HepG2 (cell line): ENCODE measurements around the gene AP4S1. TPM values are rescaled to one million over a fixed set of nuclear protein-coding genes. Genes with fewer than 3 reads are reported as not detected.

ENCODE experiments used
- CCAR2 ChIP-seq: fragments of 200-400 bp; formaldehyde crosslinking; optimal IDR thresholded peaks from 2 replicates; pipeline ENCODE3; 2018; ENCODE audit warnings: low read depth, mild to moderate bottlenecking, low read length, moderate library complexity
- FOSL1 ChIP-seq: sonication (generic); formaldehyde crosslinking; IDR thresholded peaks from 2 replicates; pipeline ENCODE4 v1.9.0; 2021; ENCODE audit warnings: missing genetic modification reagents, borderline replicate concordance
- HDAC6 ChIP-seq: fragments of 200-600 bp; sonication (generic); IDR thresholded peaks from 2 replicates; pipeline ENCODE4 v1.7.0; 2017; ENCODE audit warnings: mild to moderate bottlenecking, antibody characterized with exemption, low read length, low read depth
- MEF2D ChIP-seq: sonication (generic); formaldehyde crosslinking; IDR thresholded peaks from 2 replicates; pipeline ENCODE4 v1.5.1; 2020; ENCODE audit warnings: mild to moderate bottlenecking, missing genetic modification reagents
- MTA1 ChIP-seq: sonication (generic); formaldehyde crosslinking; IDR thresholded peaks from 2 replicates; pipeline ENCODE4 v1.4.0; 2020; ENCODE audit warnings: missing genetic modification reagents, mild to moderate bottlenecking, borderline replicate concordance
- MYNN ChIP-seq: sonication (generic); formaldehyde crosslinking; IDR thresholded peaks from 2 replicates; pipeline ENCODE4 v1.4.0; 2020; ENCODE audit warnings: mild to moderate bottlenecking, low read depth, missing genetic modification reagents
- NAIF1 ChIP-seq: sonication (generic); formaldehyde crosslinking; IDR thresholded peaks from 2 replicates; pipeline ENCODE4 v1.5.0; 2020; ENCODE audit warnings: mild to moderate bottlenecking, missing genetic modification reagents, borderline replicate concordance
- NCOR1 ChIP-seq: fragments of 200-600 bp; sonication (generic); IDR thresholded peaks from 2 replicates; pipeline ENCODE4 v1.7.0; 2017; ENCODE audit warnings: antibody characterized with exemption, low read length, borderline replicate concordance
- NFYB ChIP-seq: sonication (generic); formaldehyde crosslinking; IDR thresholded peaks from 2 replicates; pipeline ENCODE4 v1.4.0; 2020; ENCODE audit warnings: missing genetic modification reagents
- PCBP1 ChIP-seq: fragments of 200-400 bp; formaldehyde crosslinking; IDR thresholded peaks from 2 replicates; pipeline ENCODE4 v1.6.1; 2017; ENCODE audit warnings: mild to moderate bottlenecking, low read depth, low read length, borderline replicate concordance
- TOE1 ChIP-seq: sonication (generic); formaldehyde crosslinking; IDR thresholded peaks from 2 replicates; pipeline ENCODE4 v1.4.0; 2020; ENCODE audit warnings: mild to moderate bottlenecking, missing genetic modification reagents
- ZNF160 ChIP-seq: sonication (generic); formaldehyde crosslinking; IDR thresholded peaks from 2 replicates; pipeline ENCODE4 v1.8.0; 2022; ENCODE audit warnings: mild to moderate bottlenecking, inconsistent platforms, missing genetic modification reagents
- polyA plus RNA-seq, 8 experiments: library from polyadenylated mRNA; depleted of rRNA in 3 of 8; stranded (reverse) in 7 of 8; unstranded in 1 of 8; fragments of >200 nt; fragmentation: Illumina TruSeq in 4 of 8; extraction: Trizol in 4 of 8; gene quantifications; 2 replicates each; pipeline versions ENCODE4 v1.2.1 to v1.2.3, GENCODE V29; 2011 to 2016; ENCODE audit warnings: low read depth in 4 of 8, missing spikeins in 1 of 8, mixed read lengths in 1 of 8; ENCODE audit not compliant: insufficient read depth in 1 of 8
- total RNA-seq, 5 experiments: library from RNA; depleted of rRNA; stranded (reverse); fragments of >200 nt; fragmentation: Illumina TruSeq; extraction: Trizol; gene quantifications; 2 replicates each; pipeline ENCODE4 v1.2.3, GENCODE V29; 2016; ENCODE audit warnings: low read depth in 1 of 5
- TF ChIP-seq, protein P1 (sequence below): sonication (generic); formaldehyde crosslinking; IDR thresholded peaks from 2 replicates; pipeline ENCODE4 v1.4.0; 2020; ENCODE audit warnings: missing genetic modification reagents, mild to moderate bottlenecking, borderline replicate concordance
- TF ChIP-seq, protein P2 (sequence below): sonication (generic); formaldehyde crosslinking; IDR thresholded peaks from 2 replicates; pipeline ENCODE4 v1.5.0; 2020; ENCODE audit warnings: mild to moderate bottlenecking, missing genetic modification reagents
- TF ChIP-seq, protein P3 (sequence below): sonication (generic); formaldehyde crosslinking; IDR thresholded peaks from 2 replicates; pipeline ENCODE4 v1.9.0; 2021; ENCODE audit warnings: missing genetic modification reagents, borderline replicate concordance
- TF ChIP-seq, protein P4 (sequence below): fragments of 450-650 bp; IDR thresholded peaks from 2 replicates; pipeline ENCODE4 v1.6.1; 2017; ENCODE audit warnings: mild to moderate bottlenecking

AP4S1 gene
- total and polyA plus RNA-seq, 2 of the 13 experiments (the other 11 are each of a cell fraction or from before 2014, with no cell fraction given) = 3.9 to 21.1 TPM

DNA sequence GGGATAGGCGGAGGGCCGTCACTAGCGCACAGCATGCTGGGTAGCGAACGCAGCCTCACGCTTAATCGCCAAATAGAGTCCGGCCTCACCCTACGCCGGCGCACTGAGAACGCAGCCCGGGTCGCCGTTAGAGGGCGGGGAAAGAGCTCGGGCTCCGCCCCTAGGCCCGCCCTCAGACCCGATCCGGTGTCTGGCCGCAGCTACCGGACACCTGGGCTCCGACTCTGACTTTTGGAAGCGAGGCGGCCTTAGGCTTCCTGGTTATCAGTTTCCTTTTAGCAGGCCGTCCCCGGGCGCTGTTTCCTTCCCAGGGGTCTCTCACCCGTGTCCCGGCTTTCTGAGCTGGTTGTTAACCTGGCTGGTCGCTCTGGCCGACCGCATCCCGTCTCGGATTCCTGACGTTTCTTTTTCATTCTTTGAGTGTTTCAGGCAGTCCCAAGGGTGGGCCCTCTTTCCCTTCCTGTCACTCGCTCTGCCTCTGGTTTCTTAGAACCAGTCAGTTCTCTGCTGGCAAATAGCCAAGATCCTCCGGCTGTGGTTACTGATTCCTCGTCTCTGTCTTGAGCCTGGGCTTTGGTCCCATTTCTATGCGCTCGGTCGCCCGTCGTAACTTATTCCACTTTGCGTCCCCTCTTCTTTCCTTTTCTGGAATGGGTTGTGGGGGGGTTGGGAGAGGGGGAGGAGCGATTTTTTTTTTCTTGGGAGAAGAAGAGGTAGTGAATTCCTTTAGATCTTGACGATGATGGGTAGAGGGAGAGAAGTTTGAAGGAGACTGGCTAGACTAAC is 1.2 kb downstream of the AP4S1 start (continued):
- TF ChIP-seq, protein P1, sequence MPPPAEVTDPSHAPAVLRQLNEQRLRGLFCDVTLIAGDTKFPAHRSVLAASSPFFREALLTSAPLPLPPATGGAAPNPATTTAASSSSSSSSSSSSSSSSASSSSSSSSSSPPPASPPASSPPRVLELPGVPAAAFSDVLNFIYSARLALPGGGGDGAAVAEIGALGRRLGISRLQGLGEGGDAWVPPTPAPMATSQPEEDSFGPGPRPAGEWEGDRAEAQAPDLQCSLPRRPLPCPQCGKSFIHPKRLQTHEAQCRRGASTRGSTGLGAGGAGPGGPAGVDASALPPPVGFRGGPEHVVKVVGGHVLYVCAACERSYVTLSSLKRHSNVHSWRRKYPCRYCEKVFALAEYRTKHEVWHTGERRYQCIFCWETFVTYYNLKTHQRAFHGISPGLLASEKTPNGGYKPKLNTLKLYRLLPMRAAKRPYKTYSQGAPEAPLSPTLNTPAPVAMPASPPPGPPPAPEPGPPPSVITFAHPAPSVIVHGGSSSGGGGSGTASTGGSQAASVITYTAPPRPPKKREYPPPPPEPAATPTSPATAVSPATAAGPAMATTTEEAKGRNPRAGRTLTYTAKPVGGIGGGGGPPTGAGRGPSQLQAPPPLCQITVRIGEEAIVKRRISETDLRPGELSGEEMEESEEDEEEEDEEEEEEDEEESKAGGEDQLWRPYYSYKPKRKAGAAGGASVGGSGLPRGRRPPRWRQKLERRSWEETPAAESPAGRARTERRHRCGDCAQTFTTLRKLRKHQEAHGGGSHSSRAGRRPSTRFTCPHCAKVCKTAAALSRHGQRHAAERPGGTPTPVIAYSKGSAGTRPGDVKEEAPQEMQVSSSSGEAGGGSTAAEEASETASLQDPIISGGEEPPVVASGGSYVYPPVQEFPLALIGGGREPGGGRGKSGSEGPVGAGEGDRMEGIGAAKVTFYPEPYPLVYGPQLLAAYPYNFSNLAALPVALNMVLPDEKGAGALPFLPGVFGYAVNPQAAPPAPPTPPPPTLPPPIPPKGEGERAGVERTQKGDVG (CRISPR knock-in tag) = no peak; the same call in 1 of the 2 replicates
- TF ChIP-seq MEF2D (CRISPR knock-in tag) (peak; percentile 36; the same call in 1 of the 2 replicates), NCOR1 (peak; percentile 45; the same call in 1 of the 2 replicates), TOE1 (CRISPR knock-in tag) (0 out of 2 replicates have a peak, but pooled peaks have one; percentile 45), PCBP1 (peak; percentile 99), HDAC6 (peak; percentile 82; the same call in 1 of the 2 replicates), ZNF160 (CRISPR knock-in tag) (no peak), MYNN (peak; percentile 94), NFYB (CRISPR knock-in tag) (peak; percentile 66), CCAR2 (peak; percentile 97), MTA1 (CRISPR knock-in tag) (peak; percentile 62), NAIF1 (CRISPR knock-in tag) (peak; percentile 95), FOSL1 (peak; percentile 41; the same call in 1 of the 2 replicates)
- TF ChIP-seq, protein P2, sequence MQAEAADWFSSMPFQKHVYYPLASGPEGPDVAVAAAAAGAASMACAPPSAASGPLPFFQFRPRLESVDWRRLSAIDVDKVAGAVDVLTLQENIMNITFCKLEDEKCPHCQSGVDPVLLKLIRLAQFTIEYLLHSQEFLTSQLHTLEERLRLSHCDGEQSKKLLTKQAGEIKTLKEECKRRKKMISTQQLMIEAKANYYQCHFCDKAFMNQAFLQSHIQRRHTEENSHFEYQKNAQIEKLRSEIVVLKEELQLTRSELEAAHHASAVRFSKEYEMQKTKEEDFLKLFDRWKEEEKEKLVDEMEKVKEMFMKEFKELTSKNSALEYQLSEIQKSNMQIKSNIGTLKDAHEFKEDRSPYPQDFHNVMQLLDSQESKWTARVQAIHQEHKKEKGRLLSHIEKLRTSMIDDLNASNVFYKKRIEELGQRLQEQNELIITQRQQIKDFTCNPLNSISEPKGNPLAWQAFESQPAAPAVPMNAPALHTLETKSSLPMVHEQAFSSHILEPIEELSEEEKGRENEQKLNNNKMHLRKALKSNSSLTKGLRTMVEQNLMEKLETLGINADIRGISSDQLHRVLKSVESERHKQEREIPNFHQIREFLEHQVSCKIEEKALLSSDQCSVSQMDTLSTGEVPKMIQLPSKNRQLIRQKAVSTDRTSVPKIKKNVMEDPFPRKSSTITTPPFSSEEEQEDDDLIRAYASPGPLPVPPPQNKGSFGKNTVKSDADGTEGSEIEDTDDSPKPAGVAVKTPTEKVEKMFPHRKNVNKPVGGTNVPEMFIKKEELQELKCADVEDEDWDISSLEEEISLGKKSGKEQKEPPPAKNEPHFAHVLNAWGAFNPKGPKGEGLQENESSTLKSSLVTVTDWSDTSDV (CRISPR knock-in tag) = no peak; the same call in 1 of the 2 replicates
- TF ChIP-seq, protein P3, sequence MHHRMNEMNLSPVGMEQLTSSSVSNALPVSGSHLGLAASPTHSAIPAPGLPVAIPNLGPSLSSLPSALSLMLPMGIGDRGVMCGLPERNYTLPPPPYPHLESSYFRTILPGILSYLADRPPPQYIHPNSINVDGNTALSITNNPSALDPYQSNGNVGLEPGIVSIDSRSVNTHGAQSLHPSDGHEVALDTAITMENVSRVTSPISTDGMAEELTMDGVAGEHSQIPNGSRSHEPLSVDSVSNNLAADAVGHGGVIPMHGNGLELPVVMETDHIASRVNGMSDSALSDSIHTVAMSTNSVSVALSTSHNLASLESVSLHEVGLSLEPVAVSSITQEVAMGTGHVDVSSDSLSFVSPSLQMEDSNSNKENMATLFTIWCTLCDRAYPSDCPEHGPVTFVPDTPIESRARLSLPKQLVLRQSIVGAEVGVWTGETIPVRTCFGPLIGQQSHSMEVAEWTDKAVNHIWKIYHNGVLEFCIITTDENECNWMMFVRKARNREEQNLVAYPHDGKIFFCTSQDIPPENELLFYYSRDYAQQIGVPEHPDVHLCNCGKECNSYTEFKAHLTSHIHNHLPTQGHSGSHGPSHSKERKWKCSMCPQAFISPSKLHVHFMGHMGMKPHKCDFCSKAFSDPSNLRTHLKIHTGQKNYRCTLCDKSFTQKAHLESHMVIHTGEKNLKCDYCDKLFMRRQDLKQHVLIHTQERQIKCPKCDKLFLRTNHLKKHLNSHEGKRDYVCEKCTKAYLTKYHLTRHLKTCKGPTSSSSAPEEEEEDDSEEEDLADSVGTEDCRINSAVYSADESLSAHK (CRISPR knock-in tag) = no peak
- TF ChIP-seq, protein P4, sequence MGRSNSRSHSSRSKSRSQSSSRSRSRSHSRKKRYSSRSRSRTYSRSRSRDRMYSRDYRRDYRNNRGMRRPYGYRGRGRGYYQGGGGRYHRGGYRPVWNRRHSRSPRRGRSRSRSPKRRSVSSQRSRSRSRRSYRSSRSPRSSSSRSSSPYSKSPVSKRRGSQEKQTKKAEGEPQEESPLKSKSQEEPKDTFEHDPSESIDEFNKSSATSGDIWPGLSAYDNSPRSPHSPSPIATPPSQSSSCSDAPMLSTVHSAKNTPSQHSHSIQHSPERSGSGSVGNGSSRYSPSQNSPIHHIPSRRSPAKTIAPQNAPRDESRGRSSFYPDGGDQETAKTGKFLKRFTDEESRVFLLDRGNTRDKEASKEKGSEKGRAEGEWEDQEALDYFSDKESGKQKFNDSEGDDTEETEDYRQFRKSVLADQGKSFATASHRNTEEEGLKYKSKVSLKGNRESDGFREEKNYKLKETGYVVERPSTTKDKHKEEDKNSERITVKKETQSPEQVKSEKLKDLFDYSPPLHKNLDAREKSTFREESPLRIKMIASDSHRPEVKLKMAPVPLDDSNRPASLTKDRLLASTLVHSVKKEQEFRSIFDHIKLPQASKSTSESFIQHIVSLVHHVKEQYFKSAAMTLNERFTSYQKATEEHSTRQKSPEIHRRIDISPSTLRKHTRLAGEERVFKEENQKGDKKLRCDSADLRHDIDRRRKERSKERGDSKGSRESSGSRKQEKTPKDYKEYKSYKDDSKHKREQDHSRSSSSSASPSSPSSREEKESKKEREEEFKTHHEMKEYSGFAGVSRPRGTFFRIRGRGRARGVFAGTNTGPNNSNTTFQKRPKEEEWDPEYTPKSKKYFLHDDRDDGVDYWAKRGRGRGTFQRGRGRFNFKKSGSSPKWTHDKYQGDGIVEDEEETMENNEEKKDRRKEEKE = no peak
